ENCODE measurements around the gene LBH.

- TF ChIP-seq EZH2 (IDR thresholded peaks at IDR 0.05) (no peak), POLR2AphosphoS5 (IDR thresholded peaks at IDR 0.05; ENCODE audit: borderline replicate concordance, low read depth, low read length) (peak; percentile 40; the same call in 1 of the 2 replicates), FOXP2 (optimal IDR thresholded peaks at IDR 0.05; ENCODE audit: control extremely low read depth, extremely low read length, insufficient read depth) (no peak)
Measured at GRCh38 chr2:30233271-30234009, 2.1 kb downstream of the LBH start.

Measured in SK-N-MC (cell line).